OCI-LY1 (cell line): Measurements from ENCODE around the gene ZSWIM3.

Experiments
- CTCF ChIP-seq: fragments of 200-600 bp; sonication (generic), shearing (Covaris generic); IDR thresholded peaks from 2 replicates; pipeline ENCODE4 v1.5.1; 2017; ENCODE audit warnings: mild to moderate bottlenecking, antibody characterized with exemption, low read length, moderate library complexity, mixed read lengths
- EZH2 ChIP-seq: fragments of 200-600 bp; sonication (generic), shearing (Covaris generic); IDR thresholded peaks from 2 replicates; pipeline ENCODE4 v1.8.0; 2017; ENCODE audit warnings: borderline replicate concordance, mixed run types, mild to moderate bottlenecking, antibody characterized with exemption, low read length, moderate library complexity, mixed read lengths

GRCh38 chr20:45827712-45828111 is 29.7 kb upstream of the ZSWIM3 start:
- TF ChIP-seq CTCF, result no peak
- no peak for TF ChIP-seq EZH2
